HG03097 (cell line): ENCODE data around the gene DDX10.
A peak's percentile ranks its signal among the peaks of the same experiment; 100 is the strongest.

Experiments used
- ATAC-seq: cut with Tn5 transposase; IDR thresholded peaks from one replicate; pipeline ENCODE4 v1.9.1; 2021; ENCODE audit not compliant: unreplicated experiment, low FRiP score

Gene DDX10

DNA sequence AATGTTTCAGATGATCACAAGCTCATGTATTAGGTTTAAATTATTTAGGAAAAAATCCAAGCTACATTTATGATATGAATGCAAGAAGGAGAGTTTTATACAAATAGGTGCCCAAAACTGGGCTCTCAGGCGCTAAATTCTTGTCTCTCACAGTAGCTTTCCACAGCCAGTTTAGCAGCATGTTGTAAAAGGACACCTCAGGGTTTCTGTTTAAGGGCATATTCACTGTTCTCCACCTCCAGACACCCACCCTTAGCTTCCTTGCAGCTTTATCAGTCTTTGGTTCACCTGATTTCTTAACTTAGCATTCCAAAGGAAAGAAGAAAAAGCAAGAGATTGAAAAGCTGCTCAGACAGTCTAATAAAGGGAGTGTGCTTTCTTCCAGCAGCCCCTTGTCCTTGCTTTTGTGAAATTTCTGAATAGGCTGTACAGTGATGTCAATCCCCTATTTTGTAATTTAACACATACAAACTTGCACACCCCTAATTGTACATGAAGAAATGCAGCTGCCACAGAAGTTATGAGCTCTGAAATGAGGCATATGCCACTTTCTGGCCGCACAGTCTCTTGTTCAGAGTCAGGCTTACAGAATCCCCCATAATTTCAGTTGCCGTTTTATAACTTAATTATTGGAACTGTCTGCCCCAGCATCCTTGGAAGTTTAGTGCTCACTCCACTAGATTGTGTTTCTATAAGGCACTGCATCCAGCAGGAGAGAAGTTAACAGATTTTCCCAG lies 262.1 kb downstream of the DDX10 start:
- ATAC-seq = no peak

DNA sequence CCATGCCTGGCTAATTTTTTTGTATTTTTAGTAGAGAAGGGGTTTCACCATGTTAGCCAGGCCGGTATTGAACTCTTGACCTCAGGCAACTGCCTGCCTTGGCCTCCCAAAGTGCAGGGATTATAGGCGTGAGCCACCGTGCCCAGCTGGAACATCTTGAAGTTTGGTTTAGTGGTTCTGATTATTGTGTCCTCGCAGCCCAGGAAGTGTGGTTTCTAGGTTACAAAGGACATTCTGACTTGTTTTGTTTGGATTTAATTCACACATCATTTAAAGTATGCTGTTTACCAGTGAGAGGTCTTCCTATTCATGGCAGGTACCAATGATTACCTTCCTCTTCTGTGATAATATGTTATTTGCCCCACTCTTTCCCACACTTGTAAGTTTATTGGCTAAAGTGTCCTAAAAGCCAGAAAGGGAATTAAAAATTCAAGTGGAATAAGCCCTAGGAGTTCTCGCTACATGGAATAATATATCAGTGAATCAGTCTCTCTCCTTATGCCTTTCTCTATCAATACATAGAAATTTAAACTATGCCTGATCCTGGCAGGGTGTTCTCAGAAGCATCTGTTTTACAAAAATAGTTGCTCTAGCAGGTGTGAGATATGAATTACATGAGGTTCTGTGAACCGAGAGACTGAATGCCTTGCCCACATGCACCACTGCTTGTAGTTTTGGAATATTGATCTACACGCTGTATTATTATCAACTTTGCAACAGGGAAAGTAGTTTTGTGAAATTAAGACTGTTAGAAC lies 263.1 kb downstream of the DDX10 start:
- no peak for ATAC-seq

GRCh38 chr11:108929241-108929640 lies 264.4 kb downstream of the DDX10 start:
- ATAC-seq = no peak

- no peak for ATAC-seq
These were observed 266.3 kb downstream of the DDX10 start for GRCh38 chr11:108931168-108931567.

- ATAC-seq = no peak
These were observed 268.8 kb downstream of the DDX10 start for GRCh38 chr11:108933630-108934029.

GRCh38 chr11:108934289-108934688 lies 269.4 kb downstream of the DDX10 start:
- ATAC-seq = no peak

- ATAC-seq = no peak
These were observed 269.8 kb downstream of the DDX10 start for GRCh38 chr11:108934696-108935095.

- ATAC-seq = no peak
These were observed 272.9 kb downstream of the DDX10 start for GRCh38 chr11:108937746-108938145.

DNA sequence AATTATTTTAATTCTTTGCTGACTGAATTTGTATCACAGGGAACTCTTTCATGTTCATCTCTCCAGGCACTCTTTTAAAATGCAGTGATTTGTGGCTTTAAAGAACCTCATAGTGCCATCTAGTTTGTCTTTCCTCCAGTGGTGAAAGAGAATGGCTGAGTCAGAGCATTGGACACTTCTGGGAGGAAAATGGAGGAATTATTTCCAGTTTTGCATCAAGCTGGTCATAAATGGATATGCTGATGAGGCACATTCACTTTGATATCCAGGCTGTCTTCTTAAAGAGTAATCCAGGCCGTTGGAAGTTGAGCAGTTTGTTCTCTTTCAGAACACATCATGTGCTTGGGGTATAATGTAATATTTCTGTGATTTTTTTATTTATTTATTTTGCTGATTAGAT lies 273.7 kb downstream of the DDX10 start:
- no peak for ATAC-seq

DNA sequence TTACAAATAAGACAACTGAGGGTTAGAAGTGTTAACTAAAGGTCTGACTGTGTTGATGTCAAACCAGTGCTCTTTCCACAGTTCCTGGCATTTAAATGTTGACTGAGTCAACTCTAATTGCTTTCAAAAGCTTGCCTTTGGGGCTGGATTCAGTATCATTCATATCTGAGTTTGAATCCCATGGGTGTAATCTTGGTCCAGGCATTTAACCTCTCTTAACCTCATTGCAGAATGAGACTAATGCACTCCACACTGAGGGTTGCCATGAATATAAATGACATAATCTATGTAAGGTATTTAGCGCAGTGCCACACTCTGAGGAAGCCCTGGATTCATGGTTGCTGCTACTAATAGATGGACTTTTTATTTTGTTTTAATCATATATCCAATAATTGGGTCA lies 274.3 kb downstream of the DDX10 start:
- ATAC-seq = no peak

- no peak for ATAC-seq
These were observed 279.0 kb downstream of the DDX10 start for GRCh38 chr11:108943853-108944252.

DNA sequence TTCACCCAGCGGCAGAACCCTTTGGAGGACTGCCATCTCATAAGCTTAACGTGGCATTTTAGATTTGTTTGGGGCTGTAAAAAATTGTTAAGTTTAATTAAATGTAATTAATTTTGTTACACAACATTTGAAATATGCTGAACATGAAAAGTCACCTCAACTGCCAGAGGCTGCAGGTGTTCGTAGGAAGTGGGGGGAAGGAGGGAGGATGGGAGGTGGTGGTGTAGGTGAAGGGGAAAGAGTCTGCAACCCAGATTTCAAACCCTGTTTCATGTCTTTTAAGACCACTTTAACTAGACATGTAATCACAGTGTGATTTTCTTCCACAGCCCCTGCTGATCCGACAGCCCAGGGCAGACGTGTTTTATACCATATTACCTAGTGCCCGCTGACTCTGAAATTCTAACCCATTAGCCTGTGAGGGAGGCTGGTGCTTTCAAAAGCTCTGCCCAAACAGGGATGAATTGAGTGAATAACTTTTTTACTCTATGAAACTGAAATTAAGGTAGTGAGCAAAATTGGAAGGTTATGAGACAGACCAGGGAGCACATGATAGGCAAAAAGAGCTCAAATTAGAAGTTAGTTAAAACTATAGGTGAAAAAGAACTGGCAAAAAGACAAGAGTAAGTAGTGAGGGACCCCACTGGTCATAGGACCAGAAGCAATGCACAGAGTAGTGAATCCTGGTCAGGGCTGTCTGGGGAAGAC lies 279.8 kb downstream of the DDX10 start:
- ATAC-seq = no peak

DNA sequence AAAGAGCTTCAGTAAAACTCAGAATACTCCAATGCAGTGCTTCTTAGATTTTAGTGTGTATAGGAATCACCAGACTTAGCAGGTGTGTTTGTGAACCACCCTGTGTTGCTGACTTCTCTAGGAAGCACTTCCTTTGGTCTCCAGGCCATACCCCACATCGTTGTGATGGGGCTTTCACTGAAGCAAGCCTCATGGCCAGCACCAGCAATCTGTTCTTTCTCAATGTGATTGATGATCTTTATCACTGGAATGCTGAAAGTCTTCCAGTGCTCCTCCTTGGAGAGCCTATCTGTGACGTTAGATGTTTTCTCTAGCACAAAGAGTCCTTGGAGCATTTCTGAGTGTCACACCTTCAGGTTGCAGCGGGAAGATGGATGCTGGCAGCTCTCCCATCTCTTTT lies 280.5 kb downstream of the DDX10 start:
- no peak for ATAC-seq

GRCh38 chr11:108947654-108948570 lies 283.0 kb downstream of the DDX10 start:
- no peak for ATAC-seq

DNA sequence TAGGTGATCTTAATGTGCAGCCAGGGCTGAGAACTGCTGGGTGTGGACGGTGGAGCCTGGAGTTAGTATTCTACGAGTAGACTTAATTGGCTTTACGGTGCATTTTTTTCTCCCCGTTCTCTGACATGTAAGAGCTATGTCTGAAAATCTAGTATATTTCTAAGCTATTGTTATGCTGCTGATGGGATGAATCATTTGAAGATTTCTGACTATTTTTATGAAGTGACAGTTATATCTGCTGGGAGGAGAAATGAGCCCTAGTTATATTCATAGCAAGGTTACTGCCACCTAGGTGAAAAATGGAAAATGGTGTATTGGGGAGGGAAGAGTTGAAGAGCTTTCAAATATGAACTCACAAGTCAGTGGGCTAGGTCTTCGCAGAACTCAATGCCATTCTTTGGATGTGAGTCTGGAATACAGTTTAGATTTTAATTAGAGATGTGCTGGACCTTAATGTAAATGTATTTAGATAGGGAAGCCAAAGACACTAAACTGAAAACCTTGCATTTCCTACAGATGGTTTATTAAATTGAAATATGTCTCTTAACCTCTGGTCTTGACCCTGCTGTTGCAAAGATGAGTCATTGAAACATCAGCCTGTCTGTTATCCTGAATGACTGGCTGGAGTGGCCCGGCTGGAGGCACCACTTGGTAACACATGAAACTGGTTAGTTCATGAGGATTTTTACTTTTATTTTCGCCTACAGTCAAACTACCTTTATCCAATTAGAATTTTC lies 293.7 kb downstream of the DDX10 start:
- peak; percentile 54 for ATAC-seq

GRCh38 chr11:108959105-108959761 lies 294.4 kb downstream of the DDX10 start:
- ATAC-seq = no peak

DNA sequence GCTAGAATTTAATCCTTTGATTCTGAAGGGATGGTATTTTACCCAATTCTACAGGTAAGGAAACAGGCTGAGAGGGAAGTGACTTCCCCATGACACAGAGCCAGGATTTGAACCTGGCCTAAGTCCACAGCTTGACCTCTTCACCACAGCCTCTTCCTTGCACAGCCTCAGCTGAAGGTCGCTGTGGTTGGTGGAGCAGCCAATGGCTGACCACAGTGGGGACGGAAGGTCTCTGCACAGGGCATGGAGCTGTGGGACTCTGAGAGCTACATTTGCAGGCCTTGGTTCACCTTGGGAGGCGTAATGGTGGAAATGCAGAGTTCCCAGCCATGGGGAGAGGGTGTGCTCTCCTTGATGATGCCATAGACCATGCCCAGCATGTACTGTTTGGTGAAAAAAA lies 295.0 kb downstream of the DDX10 start:
- ATAC-seq = no peak

DNA sequence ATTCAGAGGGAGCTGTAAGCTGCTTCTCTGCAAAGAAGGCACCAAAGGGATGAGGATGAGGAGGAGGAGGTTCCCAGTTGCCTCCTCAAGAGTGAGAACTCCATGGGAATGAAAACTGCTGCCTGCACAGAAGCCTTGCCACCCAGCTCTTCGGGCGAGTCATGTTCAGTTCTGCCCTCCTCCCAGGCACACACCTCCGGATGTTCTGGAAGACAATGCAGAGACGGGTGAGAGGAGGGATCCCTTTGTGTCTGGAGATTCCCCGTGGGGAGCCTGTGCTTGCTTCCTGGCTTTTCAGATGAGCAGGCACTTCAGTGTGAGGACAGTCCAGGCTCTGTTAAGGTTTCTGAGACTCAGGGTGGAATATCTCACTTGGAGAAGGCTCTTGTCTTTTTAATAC lies 295.6 kb downstream of the DDX10 start:
- no peak for ATAC-seq

DNA sequence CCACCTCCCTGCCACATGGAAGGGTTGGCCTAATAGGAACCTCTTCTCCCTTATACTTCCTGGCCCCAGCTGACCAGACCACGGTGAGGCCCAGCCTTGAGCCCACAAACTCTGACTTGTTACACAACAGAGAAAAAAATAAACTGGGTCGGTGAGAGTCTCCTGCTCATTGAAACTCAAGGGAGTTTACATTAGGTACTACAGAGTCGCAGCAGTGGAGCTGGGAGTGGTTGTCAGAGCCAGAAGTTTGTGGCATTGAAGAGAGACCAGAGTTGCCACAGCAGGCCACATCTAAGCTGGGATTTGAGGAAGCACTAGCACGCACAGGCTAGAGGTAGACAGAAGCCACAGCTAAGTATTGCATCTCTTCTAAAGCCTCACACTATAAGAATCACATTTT lies 296.2 kb downstream of the DDX10 start:
- no peak for ATAC-seq
